Measurements from ENCODE around the gene NOTCH4. TPM values are rescaled to one million over a fixed set of nuclear protein-coding genes. Genes with fewer than 3 reads are reported as not detected.

NOTCH4 gene
- total and polyA plus RNA-seq, 8 donors = 3.1 to 45.2 (median 5.9) TPM

- 49 to 56% methylated on average over 4 to 5 of the region's 5 CpGs for WGBS, 2 donors
- FAIRE-seq (no peak), DNase-seq (peak in 1 of 6 donors; percentile 54), ATAC-seq (no peak)
- H3K27ac ChIP-seq = peak within 1 kb of the TSS in 2 of 4 donors; percentile 71 to 92
- H3K36me3 ChIP-seq = no peaks in the 10 kb centered on the region
- peak within 1 kb of the TSS in 1 of 4 donors; percentile 71 for H3K4me3 ChIP-seq
- no peak for TF ChIP-seq CTCF (IDR thresholded peaks at IDR 0.05)
- intact Hi-C loops (cut with DNase I) = no loop called here
- peaks cover 0 to 18% (median 6%) of the 10 kb centered on the region in 3 donors for H3K4me1 ChIP-seq
- no peaks in the 10 kb centered on the region for H3K9me3 ChIP-seq
- H3K27me3 ChIP-seq = no peaks in the 10 kb centered on the region
Observed at GRCh38 chr6:32192608-32193039, 31.2 kb downstream of the NOTCH4 start, which contains the start of gene GPSM3. GPSM3 (minus strand) TSS chr6:32192643; CDS start chr6:32192513, 130 bp downstream.

GRCh38 chr6:32191696-32192607 is 31.9 kb downstream of the NOTCH4 start:
- H3K4me1 ChIP-seq = peaks cover 0 to 14% (median 6%) of the 10 kb centered on the region in 3 donors
- no peak for TF ChIP-seq CTCF (IDR thresholded peaks at IDR 0.05)
- no peak for ATAC-seq
- no peak for FAIRE-seq
- no peaks in the 10 kb centered on the region for H3K27me3 ChIP-seq
- H3K9me3 ChIP-seq = no peaks in the 10 kb centered on the region
- H3K4me3 ChIP-seq = peak overlapping the region in 1 of 4 donors; percentile 71
- intact Hi-C loops (cut with DNase I) = no loop called here
- peak overlapping the region in 2 of 4 donors; percentile 71 to 92 for H3K27ac ChIP-seq
- no peaks in the 10 kb centered on the region for H3K36me3 ChIP-seq
- 69 to 76% methylated on average over 13 to 15 of the region's 15 CpGs for WGBS, 2 donors
- peak in 3 of 6 donors; percentile 38 to 69 (median 46) for DNase-seq

DNA sequence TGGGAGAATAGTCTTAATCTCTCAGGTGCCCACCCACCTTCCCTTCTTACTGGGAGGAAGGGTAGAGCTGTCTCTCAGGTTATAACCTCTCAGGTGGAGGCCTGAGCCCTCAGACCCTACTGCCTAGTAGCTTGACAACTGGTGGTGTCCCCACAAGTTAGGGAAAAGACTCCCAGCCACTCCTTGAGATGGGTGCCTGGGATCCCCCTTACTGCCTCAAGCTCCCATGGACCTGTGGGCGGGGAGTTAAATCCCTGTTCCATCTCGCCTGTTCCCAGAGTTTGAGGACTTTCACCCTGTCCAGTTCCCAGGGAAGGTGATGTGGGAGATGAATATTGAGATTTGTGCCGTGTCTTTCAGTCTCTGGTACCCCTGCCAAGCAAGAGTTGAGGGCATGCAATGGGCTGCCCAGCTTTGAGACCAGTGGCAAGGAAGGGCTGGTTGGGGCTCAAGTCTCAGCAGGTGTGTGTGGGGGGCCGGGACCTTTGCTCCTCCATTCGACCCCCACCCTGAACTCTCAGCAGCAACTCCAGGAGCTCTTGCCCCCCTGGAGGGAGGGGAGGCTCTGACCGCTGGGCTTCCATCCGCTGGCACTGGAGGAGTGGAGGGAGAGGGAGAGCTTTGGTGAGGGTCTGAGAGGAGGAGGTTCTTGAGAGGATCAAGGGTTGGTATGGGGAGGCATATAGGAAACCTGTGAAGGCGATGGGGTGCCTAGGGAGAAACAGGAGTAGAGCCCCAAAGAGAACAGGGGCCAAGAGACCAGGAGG is 32.8 kb downstream of the NOTCH4 start:
- no peak for ATAC-seq
- Histone ChIP-seq H3K36me3 (no peaks in the 10 kb centered on the region), H3K9me3 (no peaks in the 10 kb centered on the region), H3K27me3 (no peaks in the 10 kb centered on the region), H3K4me3 (peak overlapping the region in 2 of 4 donors; percentile 56 to 71), H3K4me1 (peaks cover 0 to 11% (median 6%) of the 10 kb centered on the region in 3 donors), H3K27ac (peak overlapping the region; percentile 70 to 92 (median 73))
- peak in 1 of 6 donors; percentile 43 for DNase-seq
- TF ChIP-seq CTCF (IDR thresholded peaks at IDR 0.05) = no peak
- no peak for FAIRE-seq
- WGBS, 2 donors = 76 to 82% methylated on average over 8 of the region's 8 CpGs
- intact Hi-C loops (cut with DNase I) = no loop called here

- Histone ChIP-seq H3K27ac (peak within 1 kb of the TSS; percentile 70 to 92 (median 73)), H3K27me3 (no peaks in the 10 kb centered on the region), H3K9me3 (no peaks in the 10 kb centered on the region), H3K4me3 (peak within 1 kb of the TSS; percentile 42 to 71 (median 52)), H3K4me1 (peaks cover 0 to 11% (median 6%) of the 10 kb centered on the region in 3 donors), H3K36me3 (no peaks in the 10 kb centered on the region)
- intact Hi-C loops (cut with DNase I) = no loop called here
- ATAC-seq = peak; percentile 82 to 88 (median 87)
- DNase-seq = peak; percentile 76 to 95 (median 88)
- no peak for FAIRE-seq
- 1 to 2% methylated on average over 19 to 23 of the region's 23 CpGs for WGBS, 2 donors
- TF ChIP-seq CTCF (IDR thresholded peaks at IDR 0.05) = no peak
Observed at GRCh38 chr6:32190054-32190851, 33.6 kb downstream of the NOTCH4 start, which contains the start of gene PBX2. PBX2 (minus strand) TSS chr6:32190202; CDS start chr6:32189915, 287 bp downstream.

Measured in pancreas (tissue), 10 donors.